MM.1S (cell line): ENCODE data around the gene BST1.

Experiments used
- CTCF ChIP-seq: fragments of 300-600 bp; sonication (generic); IDR thresholded peaks from 2 replicates; pipeline ENCODE4 v1.5.1; 2016; ENCODE audit warnings: antibody characterized with exemption, low read length, mixed read lengths
- EZH2 ChIP-seq: fragments of 300-600 bp; sonication (generic); optimal IDR thresholded peaks from 2 replicates; pipeline ENCODE3; 2017; ENCODE audit warnings: low read depth, mild to moderate bottlenecking, antibody characterized with exemption, low read length, mixed read lengths

GRCh38 chr4:15659768-15660570 is 42.9 kb upstream of the BST1 start:
- no peak for TF ChIP-seq CTCF
- no peak for TF ChIP-seq EZH2
